Endodermal cell (in vitro differentiated cells): ENCODE measurements around the gene ZFAND4. TPM values are rescaled to one million over a fixed set of nuclear protein-coding genes. Genes with fewer than 3 reads are reported as not detected.

Source experiments
- DNase-seq: peaks from one replicate; pipeline ENCODE4 v3.0.0-alpha.2; 2017
- H3K27ac ChIP-seq: 2 replicates; pipeline ENCODE4 v1.5.1; 2013; ENCODE audit warnings: mild to moderate bottlenecking, low read depth, low read length, moderate library complexity
- H3K27me3 ChIP-seq: 2 replicates; pipeline ENCODE4 v1.6.1; 2013; ENCODE audit warnings: mild to moderate bottlenecking, low read length, moderate library complexity; ENCODE audit not compliant: insufficient read depth, control insufficient read depth, poor library complexity, severe bottlenecking
- H3K36me3 ChIP-seq: 2 replicates; pipeline ENCODE4 v1.7.0; 2013; ENCODE audit warnings: mild to moderate bottlenecking, low read length, moderate library complexity; ENCODE audit not compliant: control insufficient read depth, insufficient read depth
- H3K4me1 ChIP-seq: one replicate; pipeline ENCODE4 v1.7.0; 2013; ENCODE audit warnings: low read length; ENCODE audit not compliant: control insufficient read depth, insufficient read depth
- H3K4me3 ChIP-seq: 2 replicates; pipeline ENCODE4 v1.5.1; 2013; ENCODE audit warnings: mild to moderate bottlenecking, low read length, moderate library complexity
- H3K9ac ChIP-seq: 2 replicates; pipeline ENCODE4 v1.6.1; 2013; ENCODE audit warnings: mild to moderate bottlenecking, low read length, moderate library complexity; ENCODE audit not compliant: poor library complexity, severe bottlenecking; ENCODE audit errors: extremely low read depth
- H3K9me3 ChIP-seq: 2 replicates; pipeline ENCODE4 v1.6.1; 2013; ENCODE audit warnings: mild to moderate bottlenecking, low read length, moderate library complexity; ENCODE audit not compliant: control insufficient read depth
- H3K27ac Mint-ChIP-seq: 2 replicates; pipeline ENCODE4 v1.8.0; 2020; ENCODE audit warnings: mixed read lengths
- H3K27me3 Mint-ChIP-seq: 2 replicates; pipeline ENCODE4 v1.8.0; 2021; ENCODE audit warnings: mild to moderate bottlenecking, mixed read lengths; ENCODE audit not compliant: insufficient read depth
- H3K36me3 Mint-ChIP-seq: 2 replicates; pipeline ENCODE4 v1.8.0; 2020; ENCODE audit warnings: low read depth, mixed read lengths
- H3K4me1 Mint-ChIP-seq: 2 replicates; pipeline ENCODE4 v1.8.0; 2020; ENCODE audit warnings: mixed read lengths
- H3K4me3 Mint-ChIP-seq: 2 replicates; pipeline ENCODE4 v1.8.0; 2020; ENCODE audit warnings: mild to moderate bottlenecking, moderate library complexity, mixed read lengths
- H3K9me3 Mint-ChIP-seq: 2 replicates; pipeline ENCODE4 v1.8.0; 2020; ENCODE audit warnings: mild to moderate bottlenecking, mixed read lengths
- CTCF ChIP-seq: fragments of 200-600 bp; sonication (generic); conservative IDR thresholded peaks from 2 replicates; pipeline ENCODE4 v1.5.0; 2021; ENCODE audit warnings: antibody characterized with exemption, mild to moderate bottlenecking
- WGBS, 2 experiments: methylation state at CpG; one replicate each; pipeline versions ENCODE4 v1.1.5 to v1.1.7; 2013; ENCODE audit warnings: missing lambda C conversion rate in 2 of 2, mixed read lengths in 1 of 2; ENCODE audit not compliant: insufficient coverage in 1 of 2, insufficient read length in 1 of 2; 5-methylcytosine and 5-hydroxymethylcytosine counted together
- total RNA-seq, 2 donors: library from RNA; stranded (reverse); fragmentation: NEBNext Ultra II Directional in 1 of 2; extraction: Animal tissue kit (Norgen Biotek cat#: 25700) in 1 of 2; gene quantifications; 2 replicates in 1 of 2; 3 replicates in 1 of 2; pipeline ENCODE4 v1.2.1, GENCODE V29; 2021

The ZFAND4 gene
- total RNA-seq, 2 donors from 2014 or later: 13.4 to 16.8 TPM

- H3K27ac ChIP-seq: no peak overlapping the region
- H3K9me3 Mint-ChIP-seq: peaks cover 2% of the 10 kb centered on the region
Measured at GRCh38 chr10:45592432-45592831, 80.1 kb downstream of the ZFAND4 start.

GRCh38 chr10:45591280-45591679, 81.3 kb downstream of the ZFAND4 start:
- WGBS, 2 experiments: 91% methylated on average over 1 to 2 of the region's 2 CpGs
- H3K36me3 Mint-ChIP-seq: peaks cover 21% of the 10 kb centered on the region
- H3K9me3 Mint-ChIP-seq: peaks cover 9% of the 10 kb centered on the region
- Histone ChIP-seq H3K9ac (no peak overlapping the region), H3K4me3 (no peak overlapping the region), H3K36me3 (no peaks in the 10 kb centered on the region), H3K27ac (no peak overlapping the region), H3K9me3 (peaks cover 8% of the 10 kb centered on the region), H3K27me3 (peaks cover 8% of the 10 kb centered on the region), H3K4me1 (no peaks in the 10 kb centered on the region)
- H3K4me3 Mint-ChIP-seq: no peak overlapping the region
- no peak for DNase-seq
- TF ChIP-seq CTCF: no peak
- peaks cover 9% of the 10 kb centered on the region for H3K27me3 Mint-ChIP-seq
- H3K4me1 Mint-ChIP-seq: peaks cover 16% of the 10 kb centered on the region
- no peak overlapping the region for H3K27ac Mint-ChIP-seq

More at GRCh38 chr10:45592432-45592831, 80.1 kb downstream of the ZFAND4 start:
- Mint-ChIP-seq H3K4me1 (peaks cover 16% of the 10 kb centered on the region), H3K36me3 (peaks cover 15% of the 10 kb centered on the region), H3K27ac (no peak overlapping the region), H3K27me3 (peaks cover 21% of the 10 kb centered on the region), H3K4me3 (no peak overlapping the region)
- H3K4me3 ChIP-seq: no peak overlapping the region
- DNase-seq: no peak
- H3K4me1 ChIP-seq: no peaks in the 10 kb centered on the region
- peaks cover 19% of the 10 kb centered on the region for H3K27me3 ChIP-seq
- no peak for TF ChIP-seq CTCF
- H3K9me3 ChIP-seq: no peaks in the 10 kb centered on the region
- no peak overlapping the region for H3K9ac ChIP-seq
- 83 to 98% methylated on average over 1 to 4 of the region's 4 CpGs for WGBS, 2 experiments
- H3K36me3 ChIP-seq: no peaks in the 10 kb centered on the region

DNA sequence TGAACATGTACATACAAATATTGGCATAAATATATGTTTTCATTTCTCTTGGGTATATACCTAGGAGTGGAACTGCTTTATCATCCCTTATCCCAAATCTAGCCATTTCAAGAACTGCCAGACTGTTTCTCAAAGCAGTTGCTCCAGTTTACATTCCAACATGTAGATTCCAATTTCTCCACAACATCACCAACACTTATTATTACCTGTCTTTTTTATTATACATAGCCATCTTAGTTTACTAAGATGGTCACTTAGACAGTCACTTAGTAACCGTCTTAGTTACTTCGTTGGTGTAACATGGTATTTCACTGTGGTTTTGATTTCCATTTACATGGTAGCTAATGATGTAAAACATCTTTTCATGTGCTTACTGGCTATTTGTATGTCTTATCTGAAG, 82.7 kb downstream of the ZFAND4 start:
- Histone ChIP-seq H3K27ac (no peak overlapping the region), H3K9ac (no peak overlapping the region), H3K4me1 (no peaks in the 10 kb centered on the region), H3K4me3 (no peak overlapping the region), H3K9me3 (peaks cover 14% of the 10 kb centered on the region), H3K27me3 (no peaks in the 10 kb centered on the region), H3K36me3 (no peaks in the 10 kb centered on the region)
- peaks cover under 1% of the 10 kb centered on the region for H3K27me3 Mint-ChIP-seq
- H3K4me3 Mint-ChIP-seq: no peak overlapping the region
- H3K4me1 Mint-ChIP-seq: peaks cover 15% of the 10 kb centered on the region
- H3K9me3 Mint-ChIP-seq: peaks cover 20% of the 10 kb centered on the region
- DNase-seq: no peak
- H3K27ac Mint-ChIP-seq: no peak overlapping the region
- no peak for TF ChIP-seq CTCF
- WGBS, 2 experiments: 96 to 100% methylated on average over 1 to 2 of the region's 2 CpGs
- peaks cover 29% of the 10 kb centered on the region for H3K36me3 Mint-ChIP-seq
